ENCODE data around the gene RPS3.
A peak's percentile ranks its signal among the peaks of the same experiment; 100 is the strongest.

RPS3 gene

DNA sequence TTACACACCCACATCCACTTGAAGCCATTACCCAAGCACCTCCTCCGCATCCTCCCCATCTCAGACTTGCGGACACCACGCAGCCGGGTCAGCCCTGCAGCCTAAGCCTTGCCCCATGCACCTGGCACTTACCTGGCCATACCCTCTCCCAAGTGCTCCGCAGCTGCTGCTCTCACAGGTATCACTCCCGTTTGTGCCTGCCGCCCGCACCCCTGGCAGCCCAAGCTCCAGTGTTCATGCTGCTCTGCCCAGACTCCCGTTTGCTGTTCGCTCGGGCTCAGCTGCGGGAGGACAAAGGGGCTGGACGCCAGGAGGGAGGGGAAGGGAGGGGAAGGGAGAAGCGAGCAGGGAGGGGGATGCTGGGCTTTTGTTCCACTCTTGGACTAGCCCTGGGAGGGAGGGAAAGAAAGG is 33.6 kb downstream of the RPS3 start, which contains the start of gene KLHL35:
Gene KLHL35, minus strand, starts transcription at position 293 of the 411 bp plus-strand sequence. CDS start 2,574 bp downstream, outside the sequence.
- Mint-ChIP-seq H3K4me3 (no peak within 1 kb of the TSS), H3K27me3 (peaks cover 52% of the 10 kb centered on the region), H3K27ac (no peak within 1 kb of the TSS)

DNA sequence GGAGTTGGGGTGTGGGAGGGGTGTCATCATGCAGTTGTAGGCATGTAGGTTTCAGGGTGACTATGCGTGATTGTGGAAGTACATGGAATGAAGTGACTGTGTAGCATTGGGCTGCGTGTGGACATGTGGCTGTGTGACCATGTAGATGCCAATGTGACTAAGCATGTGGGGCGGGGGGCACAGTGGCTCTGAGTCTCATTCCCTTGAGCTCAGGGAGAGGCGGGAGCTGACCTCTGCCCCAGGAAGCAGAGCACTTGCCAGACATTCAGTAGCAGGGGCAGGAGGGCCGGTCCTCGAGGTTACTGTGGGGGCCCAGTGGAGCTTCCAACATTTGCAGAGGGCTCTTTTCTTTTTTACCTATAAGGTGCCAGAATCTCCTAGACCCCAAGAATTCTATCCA is 34.1 kb downstream of the RPS3 start:
- ATAC-seq: no peak
- no peaks in the 10 kb centered on the region for H3K9me3 Mint-ChIP-seq
- no peak overlapping the region for H3K4me3 Mint-ChIP-seq
- H3K27ac Mint-ChIP-seq: no peak overlapping the region
- peaks cover 49% of the 10 kb centered on the region for H3K27me3 Mint-ChIP-seq
- peaks cover 20% of the 10 kb centered on the region for H3K4me1 Mint-ChIP-seq
- peaks cover 35% of the 10 kb centered on the region for H3K36me3 Mint-ChIP-seq

More for the DNA sequence above, 33.6 kb downstream of the RPS3 start, which contains the start of gene KLHL35:
- H3K4me1 Mint-ChIP-seq: peaks cover 20% of the 10 kb centered on the region
- H3K9me3 Mint-ChIP-seq: no peaks in the 10 kb centered on the region
- no peak for ATAC-seq
- peaks cover 30% of the 10 kb centered on the region for H3K36me3 Mint-ChIP-seq

DNA sequence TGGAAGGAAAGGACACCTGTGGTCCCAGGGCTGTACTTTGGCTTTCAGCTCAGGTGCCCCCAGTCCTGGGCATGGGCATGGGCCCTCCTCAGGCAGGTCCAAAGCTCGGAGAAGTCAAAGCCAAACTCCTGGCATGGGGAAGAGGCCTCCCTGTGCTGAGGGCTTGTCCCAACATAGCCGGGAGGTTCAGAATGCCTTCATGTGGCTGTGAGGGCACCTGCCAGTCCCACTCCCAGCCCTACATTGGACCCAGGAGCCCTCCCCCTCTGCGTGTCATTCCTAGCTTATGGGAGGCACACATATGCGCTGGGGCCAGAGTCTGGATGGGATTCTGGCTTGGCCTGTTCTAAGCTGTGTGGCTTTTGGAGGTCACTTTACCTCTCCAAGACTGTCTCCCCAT is 34.7 kb downstream of the RPS3 start:
- Mint-ChIP-seq H3K4me1 (peaks cover 16% of the 10 kb centered on the region), H3K27me3 (peaks cover 49% of the 10 kb centered on the region), H3K27ac (no peak overlapping the region), H3K36me3 (peaks cover 42% of the 10 kb centered on the region), H3K9me3 (no peaks in the 10 kb centered on the region), H3K4me3 (no peak overlapping the region)
- no peak for ATAC-seq

DNA sequence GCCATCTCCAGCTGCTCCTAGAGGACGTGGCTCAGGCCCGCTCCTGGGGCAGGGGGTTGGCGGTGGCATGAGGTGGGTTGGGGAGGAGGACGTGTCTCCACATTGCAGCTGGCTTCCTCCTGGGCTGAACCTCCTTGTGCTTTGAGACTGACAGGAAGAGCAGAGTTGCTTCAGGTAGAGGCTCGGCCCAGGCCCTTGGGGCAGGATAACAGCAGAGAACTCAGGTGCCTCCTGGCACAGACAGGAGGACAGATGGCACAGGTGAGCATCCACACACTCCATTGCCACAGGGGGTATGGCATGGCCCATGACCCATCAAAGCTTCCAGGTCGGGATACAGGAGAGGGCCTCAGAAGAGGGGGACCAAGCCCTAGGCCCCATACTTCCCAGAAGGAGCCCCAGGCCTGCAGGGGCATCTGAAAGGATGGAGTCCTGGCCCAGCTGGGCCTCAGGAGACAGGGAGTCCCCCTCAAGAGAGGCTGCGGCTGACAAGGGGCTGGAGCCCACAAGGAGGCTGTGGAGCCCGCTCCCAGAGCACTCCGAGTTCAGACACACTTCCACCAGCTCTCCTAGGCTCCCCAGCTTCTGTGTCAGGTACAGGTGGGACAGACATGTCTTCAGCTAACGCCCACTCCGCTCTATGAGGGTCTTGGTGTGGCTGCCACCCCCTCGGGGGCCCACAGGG is 35.7 kb downstream of the RPS3 start:
- Mint-ChIP-seq H3K9me3 (no peaks in the 10 kb centered on the region), H3K27me3 (peaks cover 46% of the 10 kb centered on the region), H3K36me3 (peaks cover 44% of the 10 kb centered on the region), H3K4me1 (peaks cover 11% of the 10 kb centered on the region), H3K27ac (no peak overlapping the region), H3K4me3 (no peak overlapping the region)
- ATAC-seq: no peak

DNA sequence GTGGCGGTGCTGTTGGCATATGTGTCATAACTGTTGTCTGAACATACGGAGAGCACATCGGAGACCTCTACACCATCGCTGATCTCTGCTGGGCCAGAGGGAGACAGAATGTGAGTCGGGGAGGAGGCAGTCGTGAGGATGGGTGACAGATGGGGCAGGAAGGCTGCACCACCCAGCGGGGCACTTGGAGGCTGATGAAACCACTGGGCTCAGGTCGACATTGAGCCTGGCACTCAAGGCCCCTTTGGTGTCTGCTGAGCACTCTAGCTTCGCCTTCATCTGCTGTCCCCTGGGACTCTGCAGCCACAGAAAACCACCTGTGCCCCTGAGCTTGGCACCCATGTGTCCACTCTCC is 36.2 kb downstream of the RPS3 start:
- Mint-ChIP-seq H3K27ac (no peak overlapping the region), H3K9me3 (no peaks in the 10 kb centered on the region), H3K27me3 (peaks cover 42% of the 10 kb centered on the region), H3K4me1 (peaks cover 9% of the 10 kb centered on the region), H3K4me3 (no peak overlapping the region), H3K36me3 (peaks cover 43% of the 10 kb centered on the region)
- ATAC-seq: no peak

DNA sequence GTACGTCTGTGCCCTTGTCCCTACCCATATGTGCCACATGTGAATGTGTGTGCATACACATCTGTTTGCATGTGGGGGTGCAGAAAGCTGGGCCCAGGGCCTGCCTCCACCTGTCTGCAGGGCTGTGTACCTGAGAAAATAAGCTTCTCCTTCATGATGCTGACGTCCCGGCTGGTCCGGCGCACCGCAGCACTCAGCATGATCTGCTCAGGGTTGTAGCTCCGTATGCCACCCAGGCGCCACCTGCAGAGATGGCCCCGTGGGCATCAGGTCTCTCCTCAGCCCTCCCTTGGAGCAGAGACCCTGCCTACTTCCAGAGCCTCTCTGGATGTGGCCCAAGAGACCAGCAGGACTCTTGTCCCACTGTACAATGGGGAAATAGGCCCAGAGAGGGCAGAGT is 37.5 kb downstream of the RPS3 start:
- Mint-ChIP-seq H3K36me3 (peaks cover 46% of the 10 kb centered on the region), H3K4me3 (no peak overlapping the region), H3K4me1 (no peaks in the 10 kb centered on the region), H3K27me3 (peaks cover 29% of the 10 kb centered on the region), H3K9me3 (no peaks in the 10 kb centered on the region), H3K27ac (no peak overlapping the region)
- no peak for ATAC-seq

DNA sequence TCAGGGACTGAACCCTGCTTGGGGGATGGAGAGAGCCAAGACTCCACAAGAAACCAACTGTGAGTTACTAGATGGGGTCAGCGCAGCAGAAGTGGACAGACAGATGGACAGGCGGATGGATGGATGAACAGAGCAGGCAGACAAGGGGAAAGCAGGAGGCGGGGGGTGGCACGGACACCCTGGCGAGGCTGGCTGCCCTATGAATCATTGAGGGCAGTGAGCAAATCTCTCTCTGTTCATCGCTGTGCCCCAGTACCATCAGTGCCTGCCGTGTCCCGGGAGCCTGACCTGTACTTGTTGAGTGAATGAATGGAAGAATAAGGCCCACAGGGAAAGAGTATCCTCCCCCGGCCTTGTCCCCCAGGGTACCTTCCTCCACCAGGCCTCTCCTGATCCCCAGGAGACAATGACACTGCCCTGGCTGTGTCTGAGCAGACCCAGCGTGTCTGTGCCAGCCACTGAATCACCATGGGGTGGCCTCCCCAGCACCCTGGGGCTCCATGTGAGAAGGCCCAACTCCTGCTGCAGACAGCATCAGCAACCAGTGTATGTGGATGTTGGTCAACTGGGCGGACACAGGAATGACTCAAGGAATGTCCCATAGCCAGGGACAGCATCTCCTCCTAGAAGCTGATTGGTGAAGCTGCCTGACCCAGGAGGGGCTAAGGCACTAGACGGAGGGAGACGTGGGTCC is 38.8 kb downstream of the RPS3 start:
- Mint-ChIP-seq H3K9me3 (no peaks in the 10 kb centered on the region), H3K27me3 (peaks cover 16% of the 10 kb centered on the region), H3K4me3 (no peak overlapping the region), H3K36me3 (peaks cover 46% of the 10 kb centered on the region), H3K27ac (no peak overlapping the region), H3K4me1 (no peaks in the 10 kb centered on the region)
- ATAC-seq: no peak

DNA sequence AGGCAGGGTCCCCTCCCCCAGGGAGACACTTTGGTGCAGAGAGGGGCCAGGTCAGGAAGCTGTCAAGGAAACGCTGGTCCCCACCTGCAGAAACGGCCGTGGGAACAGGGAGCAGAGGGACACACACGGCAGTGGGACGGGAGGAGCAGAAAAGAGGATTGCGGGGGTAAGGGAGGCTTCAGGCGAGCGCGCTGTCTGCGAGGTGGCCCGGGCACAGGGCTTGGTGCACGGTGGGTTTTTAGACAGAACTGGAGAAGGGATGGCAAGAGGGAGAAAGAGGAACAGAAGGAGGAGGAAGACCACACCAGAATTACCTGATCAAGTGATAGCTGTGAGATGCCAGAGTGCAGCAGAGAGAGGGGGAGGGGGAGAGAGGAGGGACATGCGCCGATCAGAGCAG is 39.7 kb downstream of the RPS3 start:
- peaks cover 11% of the 10 kb centered on the region for H3K27me3 Mint-ChIP-seq
- ATAC-seq: no peak
- no peak overlapping the region for H3K4me3 Mint-ChIP-seq
- peaks cover 46% of the 10 kb centered on the region for H3K36me3 Mint-ChIP-seq
- no peaks in the 10 kb centered on the region for H3K9me3 Mint-ChIP-seq
- H3K27ac Mint-ChIP-seq: no peak overlapping the region
- no peaks in the 10 kb centered on the region for H3K4me1 Mint-ChIP-seq

DNA sequence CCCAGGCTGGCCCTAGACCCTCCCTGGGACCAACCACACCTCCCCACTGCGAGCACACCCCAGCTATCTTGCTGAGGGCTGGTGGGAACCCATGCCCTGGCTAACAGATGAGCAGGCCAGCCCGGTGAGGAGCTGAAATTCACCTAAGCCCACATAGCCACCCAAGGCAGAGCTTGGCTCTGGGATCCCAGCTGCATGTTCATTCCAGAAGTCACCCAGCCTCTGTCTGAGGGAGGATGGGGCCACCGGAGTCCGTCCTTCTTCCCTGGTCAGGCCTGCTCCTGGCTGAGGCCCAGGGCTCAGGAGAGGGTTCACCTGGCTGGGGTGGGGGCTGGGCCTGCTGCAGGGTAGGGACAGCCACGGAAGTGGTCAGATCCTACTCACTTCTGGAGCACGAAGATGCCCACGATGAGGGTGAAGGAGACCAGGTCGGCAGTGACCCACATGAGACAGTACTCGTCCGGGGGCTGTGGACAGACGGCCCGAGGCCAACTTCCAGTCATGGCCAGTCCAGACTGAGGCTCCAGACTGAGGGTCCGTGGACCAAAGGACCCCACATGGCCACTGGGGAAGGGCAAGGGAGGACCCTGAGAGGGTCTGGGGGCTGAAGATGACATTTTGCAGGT is 40.3 kb downstream of the RPS3 start:
- Mint-ChIP-seq H3K27ac (no peak overlapping the region), H3K36me3 (peaks cover 43% of the 10 kb centered on the region), H3K4me3 (no peak overlapping the region), H3K4me1 (no peaks in the 10 kb centered on the region), H3K27me3 (peaks cover 11% of the 10 kb centered on the region), H3K9me3 (no peaks in the 10 kb centered on the region)
- no peak for ATAC-seq

DNA sequence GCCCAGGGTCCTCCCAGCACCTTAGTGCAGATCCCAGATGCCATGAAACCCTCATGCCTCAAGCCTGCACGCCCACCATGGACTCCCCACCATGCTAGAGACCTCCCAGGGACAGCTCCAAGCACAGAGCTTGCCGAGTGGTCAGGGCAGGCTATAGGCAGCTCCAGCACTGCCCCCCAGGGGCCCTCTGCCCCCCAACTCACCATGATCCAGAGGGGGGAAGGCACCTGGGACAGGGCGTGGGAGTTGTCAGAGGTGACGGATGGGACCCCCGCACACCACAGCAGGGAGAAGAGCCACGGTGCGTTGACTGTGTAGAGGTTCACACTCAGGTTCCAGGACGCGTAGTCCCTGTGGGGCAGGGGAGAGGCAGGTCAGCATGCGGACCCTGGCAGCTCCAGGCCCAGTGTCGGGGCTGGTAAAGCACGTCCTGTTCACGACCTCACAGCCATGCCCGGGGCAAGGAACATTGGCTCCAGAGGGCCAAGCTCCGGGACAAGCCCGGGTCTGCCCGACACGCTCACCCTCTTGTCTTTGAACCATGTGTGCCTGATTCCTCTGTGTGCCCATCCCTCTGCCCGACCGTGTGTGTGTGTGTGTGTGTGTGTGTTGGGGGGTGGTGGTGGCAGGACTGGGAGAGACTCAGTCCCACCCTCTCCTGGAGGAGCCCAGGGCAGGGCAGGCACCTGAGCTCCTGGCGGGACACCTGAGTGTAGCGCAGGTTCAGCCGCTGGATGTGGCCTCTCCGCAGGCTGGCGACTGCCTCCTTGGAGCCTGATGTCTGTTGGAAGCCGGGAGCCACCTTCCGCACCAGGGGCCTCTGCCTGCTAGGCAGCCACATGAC is 41.9 kb downstream of the RPS3 start:
- peaks cover 10% of the 10 kb centered on the region for H3K4me1 Mint-ChIP-seq
- H3K36me3 Mint-ChIP-seq: peaks cover 35% of the 10 kb centered on the region
- H3K9me3 Mint-ChIP-seq: no peaks in the 10 kb centered on the region
- H3K4me3 Mint-ChIP-seq: no peak overlapping the region
- H3K27ac Mint-ChIP-seq: no peak overlapping the region
- H3K27me3 Mint-ChIP-seq: peaks cover 11% of the 10 kb centered on the region
- no peak for ATAC-seq

DNA sequence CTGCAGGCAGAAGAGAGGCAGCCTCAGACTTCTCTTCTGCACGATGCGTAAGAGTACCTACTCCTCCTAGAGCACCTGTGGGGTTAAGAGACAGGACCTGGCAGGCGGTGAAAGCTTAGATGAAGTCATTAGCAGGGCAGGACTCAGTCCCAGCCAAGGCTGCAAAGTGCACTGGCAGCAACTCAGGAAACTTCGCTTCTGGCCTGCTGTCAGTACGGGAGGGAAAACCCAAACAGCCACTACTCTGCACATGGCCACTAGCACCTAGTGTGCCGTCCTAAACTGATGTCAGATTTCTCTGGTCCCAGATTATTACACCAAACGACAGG is 42.5 kb downstream of the RPS3 start:
- Mint-ChIP-seq H3K36me3 (peaks cover 29% of the 10 kb centered on the region), H3K9me3 (no peaks in the 10 kb centered on the region), H3K4me3 (no peak overlapping the region)

DNA sequence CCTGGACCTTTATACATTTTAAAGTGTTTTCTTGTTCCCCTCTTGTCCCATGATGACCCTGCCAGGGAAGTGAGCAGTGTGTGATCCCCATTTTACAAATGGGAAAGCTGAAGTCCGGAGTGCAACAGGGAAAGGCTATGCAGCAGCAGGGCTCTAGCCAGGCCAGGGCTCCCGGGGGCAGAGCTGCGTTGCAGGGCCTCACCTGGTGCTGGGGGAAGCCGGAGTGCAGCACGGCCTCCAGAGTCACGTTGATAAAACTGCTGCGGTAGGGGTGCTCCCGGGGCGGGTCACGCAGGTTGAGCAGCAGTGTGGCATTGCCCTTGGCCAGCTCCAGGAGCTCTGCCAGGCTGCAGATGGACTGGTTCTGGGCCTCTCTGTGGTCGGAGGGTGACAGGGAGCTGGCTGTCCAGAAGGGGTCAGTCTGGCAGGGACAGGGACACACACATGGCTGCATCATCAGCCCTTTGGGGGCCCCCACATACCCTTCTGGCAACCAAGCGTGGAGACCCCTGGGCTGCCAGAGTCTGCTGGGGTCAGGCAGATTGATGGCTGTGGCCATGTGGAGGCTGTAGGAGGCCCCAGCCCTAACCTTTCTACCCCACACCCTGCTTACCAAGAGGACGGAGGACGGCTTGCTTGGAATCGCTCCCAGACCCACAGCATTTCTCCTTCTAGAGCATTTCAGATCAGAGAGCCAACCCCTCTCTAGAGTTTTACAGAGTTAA is 43.0 kb downstream of the RPS3 start:
- Mint-ChIP-seq H3K4me1 (peaks cover 10% of the 10 kb centered on the region), H3K27me3 (peaks cover 11% of the 10 kb centered on the region), H3K36me3 (peaks cover 24% of the 10 kb centered on the region), H3K4me3 (no peak overlapping the region), H3K27ac (no peak overlapping the region), H3K9me3 (no peaks in the 10 kb centered on the region)
- ATAC-seq: no peak

More for the DNA sequence above, 42.5 kb downstream of the RPS3 start:
- Mint-ChIP-seq H3K27me3 (peaks cover 11% of the 10 kb centered on the region), H3K27ac (no peak overlapping the region), H3K4me1 (peaks cover 10% of the 10 kb centered on the region)
- ATAC-seq: no peak

DNA sequence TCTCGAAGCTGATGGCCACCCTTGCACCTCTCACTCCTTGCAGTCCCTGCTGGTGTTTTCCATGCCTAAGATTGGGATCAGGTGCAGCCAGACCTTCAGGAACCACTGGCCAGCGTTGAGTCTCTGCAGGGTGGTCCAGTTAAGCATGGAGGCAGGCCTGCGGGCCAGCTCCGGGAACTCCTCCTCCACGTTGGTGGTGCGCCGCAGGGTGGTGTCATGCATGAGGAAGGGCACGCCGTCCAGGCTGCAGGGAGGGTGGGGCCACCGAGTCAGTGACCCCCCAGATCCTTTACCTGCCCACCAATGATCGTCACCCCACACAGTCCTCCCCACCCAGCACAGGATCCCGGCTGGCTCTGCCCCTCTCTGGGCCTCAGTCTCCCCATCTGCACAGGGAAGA is 43.7 kb downstream of the RPS3 start:
- Mint-ChIP-seq H3K9me3 (no peaks in the 10 kb centered on the region), H3K4me1 (peaks cover 10% of the 10 kb centered on the region), H3K4me3 (no peak overlapping the region), H3K27me3 (peaks cover 11% of the 10 kb centered on the region), H3K36me3 (peaks cover 19% of the 10 kb centered on the region), H3K27ac (no peak overlapping the region)
- ATAC-seq: no peak

DNA sequence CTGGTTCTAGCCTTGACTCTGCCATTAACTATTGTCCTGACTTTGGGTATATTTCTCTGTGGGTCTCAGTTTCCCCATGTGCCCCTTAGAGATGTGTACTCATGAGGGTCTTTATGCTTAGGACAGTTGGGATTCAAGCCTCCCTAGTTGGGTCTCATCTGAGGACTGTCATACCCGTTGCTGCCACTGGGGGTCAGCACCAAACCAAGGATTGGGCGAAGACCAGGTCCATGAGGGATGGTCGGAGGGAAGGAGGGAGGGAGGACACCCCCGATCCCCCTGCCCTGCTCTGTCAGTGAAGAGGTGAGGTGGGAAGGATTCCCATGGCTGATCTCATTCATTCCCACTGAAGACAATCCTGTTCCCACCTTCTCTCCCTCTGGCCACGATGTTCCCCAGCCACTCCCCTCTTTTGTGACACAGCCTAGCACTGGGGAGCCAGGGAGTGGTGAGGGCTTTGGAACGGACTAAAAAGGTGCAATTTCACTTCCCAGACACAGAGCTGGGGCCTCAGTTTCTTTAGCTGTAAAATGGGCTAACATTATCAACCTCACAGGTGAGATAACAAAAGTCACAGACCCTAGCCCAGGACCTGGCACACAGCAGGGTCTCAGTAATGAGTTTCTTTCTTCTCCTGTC is 46.1 kb downstream of the RPS3 start:
- Mint-ChIP-seq H3K4me1 (peaks cover 10% of the 10 kb centered on the region), H3K4me3 (no peak overlapping the region), H3K9me3 (no peaks in the 10 kb centered on the region), H3K36me3 (peaks cover 6% of the 10 kb centered on the region), H3K27me3 (no peaks in the 10 kb centered on the region), H3K27ac (no peak overlapping the region)
- peak; percentile 73 for ATAC-seq

Measured in stimulated activated memory B cell treated with anti-CD40 and anti-IgM and Interleukin-4, amounts not matched to agents 10 μg/mL and 1 μg/mL and 100 μg/mL, for 72 hours (primary cell).